Fibroblast of upper back skin (primary cell): ENCODE measurements around the gene CEMIP2.
"Not testable (repeated sequence)": the region's sequence is repeated elsewhere in the genome, so short reads cannot be mapped to it uniquely, and the experiment has no call there.

Experiments
- DNase-seq: peaks from one replicate; pipeline ENCODE4 v3.0.0-alpha.2; 2013

CEMIP2 gene

DNA sequence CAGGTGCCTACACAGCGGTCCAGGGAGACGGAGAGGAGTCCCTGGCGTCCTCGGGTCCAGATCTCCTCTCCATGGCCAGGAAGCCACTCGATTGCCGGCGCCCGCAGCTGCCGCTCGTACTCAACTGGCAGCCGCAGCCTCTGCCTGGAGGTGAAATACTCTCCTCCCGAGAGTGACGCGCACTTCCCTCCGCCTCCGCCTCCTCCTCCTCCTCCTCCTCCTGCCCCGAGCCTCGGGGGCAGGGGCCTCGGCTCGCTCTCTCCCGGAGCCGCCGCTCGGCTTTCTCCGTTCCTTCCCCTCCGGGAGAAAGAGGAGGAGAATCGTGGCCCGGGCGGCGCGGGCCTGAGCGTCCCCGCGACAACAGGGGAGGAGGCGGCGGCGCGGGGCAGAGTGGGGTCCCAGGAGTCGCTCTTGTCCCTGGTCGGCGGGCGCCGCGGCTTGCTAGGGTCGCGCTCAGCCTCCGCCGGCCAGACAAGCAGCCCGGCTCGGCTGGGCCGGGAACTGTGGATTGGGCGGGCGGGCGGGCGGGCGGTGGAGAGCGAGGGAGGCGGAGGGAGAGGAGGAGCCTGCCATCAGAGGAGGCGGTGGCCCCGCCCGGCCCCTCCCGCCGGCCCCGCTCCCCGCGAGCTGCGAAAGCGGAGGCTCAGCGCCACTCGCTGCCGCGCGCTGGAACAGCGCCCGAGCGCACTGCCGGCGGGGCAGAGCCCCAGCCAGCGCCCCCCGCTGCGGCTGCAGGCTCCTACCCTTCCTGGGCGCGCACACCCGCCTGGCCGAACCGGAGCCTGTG lies at the start of gene CEMIP2:
CEMIP2 (minus strand) TSS at position 126 of the 787 bp plus-strand sequence. CDS start 18,140 bp downstream, outside the sequence.
- peak; percentile 92 for DNase-seq

DNA sequence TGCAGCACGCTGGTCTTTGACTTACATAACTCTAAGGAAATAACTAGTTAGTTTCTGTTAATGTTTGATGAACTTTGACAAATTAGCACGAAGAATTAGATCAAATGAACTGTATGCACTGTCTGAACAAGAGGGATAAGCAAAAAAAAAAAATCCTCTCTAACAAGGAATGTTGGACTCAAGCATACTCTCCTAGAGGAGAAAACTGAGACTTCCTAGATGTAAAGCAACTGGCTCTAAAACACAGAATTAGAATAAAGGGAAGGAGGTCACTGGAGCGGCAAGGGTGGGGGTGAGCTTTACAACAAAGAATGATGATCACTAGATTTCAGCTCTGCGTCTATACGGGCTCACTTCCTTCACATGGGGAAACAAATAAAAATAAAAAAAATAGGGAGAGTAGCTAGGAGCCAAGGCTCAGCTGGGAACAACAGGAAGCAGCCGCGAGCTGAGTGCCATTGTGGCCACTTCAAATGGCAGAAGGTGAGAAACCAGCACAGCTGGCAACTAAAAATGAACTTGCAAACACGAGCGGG lies 48.7 kb upstream of the CEMIP2 start:
- no peak for DNase-seq

DNA sequence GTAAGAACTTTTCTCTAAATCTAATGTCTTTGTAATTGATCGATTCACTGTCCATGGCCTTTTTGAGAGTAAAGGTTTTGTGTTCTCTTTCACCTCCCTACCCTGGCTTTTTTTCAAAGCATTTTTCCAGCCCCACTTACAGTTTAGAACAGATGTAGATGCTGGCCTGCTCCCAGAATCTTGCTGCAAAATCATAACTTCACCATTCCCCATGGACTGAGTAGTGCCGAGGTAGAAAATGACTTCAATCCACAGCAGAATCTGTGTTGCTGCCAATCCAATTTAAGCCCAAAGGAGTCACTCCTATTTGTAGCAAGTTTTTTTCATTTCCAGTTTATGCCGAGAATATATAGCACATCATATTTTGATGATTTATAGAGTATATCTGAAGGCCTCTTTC lies 46.5 kb upstream of the CEMIP2 start:
- peak; percentile 87 for DNase-seq

DNA sequence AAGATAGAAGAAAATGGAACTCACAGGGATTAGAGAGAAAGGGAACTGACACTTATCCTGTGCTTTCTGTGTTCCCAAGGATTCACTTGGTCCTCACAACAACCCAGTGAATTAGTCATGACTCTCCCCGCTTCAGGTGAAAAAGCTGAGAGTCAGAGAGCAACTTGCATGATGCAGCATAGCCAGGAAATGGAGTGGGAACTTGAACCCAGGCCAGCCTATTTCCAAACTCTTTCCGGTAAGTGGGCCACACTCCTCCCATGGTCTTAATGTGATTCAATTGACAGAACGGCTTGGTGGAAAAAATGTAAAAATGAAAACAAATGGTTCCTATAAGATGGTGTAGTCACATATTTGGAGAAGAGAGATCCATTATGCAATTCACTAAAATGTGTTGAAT lies 45.9 kb upstream of the CEMIP2 start:
- peak; percentile 73 for DNase-seq

DNA sequence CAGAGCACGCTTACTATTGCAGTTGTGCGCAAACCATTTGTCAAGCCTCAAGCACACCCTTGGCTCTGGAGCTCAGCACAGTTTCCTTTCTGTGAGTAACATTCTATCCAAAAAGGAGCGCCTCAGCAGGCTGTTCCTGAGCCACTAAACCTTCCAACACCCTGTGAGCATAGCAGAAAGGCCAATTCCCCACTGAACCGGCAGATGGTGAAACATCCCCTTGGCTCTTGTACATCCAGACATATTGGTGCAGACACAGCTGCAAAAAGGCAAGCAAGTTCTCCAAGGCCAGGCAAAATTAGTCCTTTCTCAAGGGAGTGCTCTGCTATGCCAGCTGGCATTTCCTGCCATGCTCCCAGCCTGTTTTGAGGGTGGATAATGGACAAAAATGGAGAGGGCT lies 44.1 kb upstream of the CEMIP2 start:
- peak; percentile 61 for DNase-seq

DNA sequence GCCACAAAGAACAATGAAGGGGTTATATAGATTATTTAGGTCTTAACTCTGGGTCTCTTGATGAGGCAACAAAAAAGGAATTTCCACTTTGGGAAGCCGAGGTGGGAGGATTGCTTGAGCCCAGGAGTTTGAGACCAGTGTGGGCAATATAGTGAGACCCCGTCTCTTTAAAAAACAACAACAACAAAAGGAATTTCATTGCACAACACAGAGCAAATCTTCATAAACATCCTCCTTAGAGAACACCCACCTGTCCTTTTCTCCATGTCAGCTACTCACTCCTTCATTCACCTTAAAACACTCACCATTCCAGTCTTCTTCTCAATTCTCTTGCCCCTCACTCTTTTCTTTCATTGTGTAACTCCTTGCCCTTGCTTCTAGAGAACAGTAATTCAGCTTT lies 39.8 kb upstream of the CEMIP2 start:
- no peak for DNase-seq

- DNase-seq, result peak; percentile 75
Observed at GRCh38 chr9:71806901-71807307, 38.6 kb upstream of the CEMIP2 start.

GRCh38 chr9:71805096-71805495 lies 36.8 kb upstream of the CEMIP2 start:
- DNase-seq, result not testable (repeated sequence)

GRCh38 chr9:71801826-71802225 lies 33.5 kb upstream of the CEMIP2 start:
- no peak for DNase-seq

DNA sequence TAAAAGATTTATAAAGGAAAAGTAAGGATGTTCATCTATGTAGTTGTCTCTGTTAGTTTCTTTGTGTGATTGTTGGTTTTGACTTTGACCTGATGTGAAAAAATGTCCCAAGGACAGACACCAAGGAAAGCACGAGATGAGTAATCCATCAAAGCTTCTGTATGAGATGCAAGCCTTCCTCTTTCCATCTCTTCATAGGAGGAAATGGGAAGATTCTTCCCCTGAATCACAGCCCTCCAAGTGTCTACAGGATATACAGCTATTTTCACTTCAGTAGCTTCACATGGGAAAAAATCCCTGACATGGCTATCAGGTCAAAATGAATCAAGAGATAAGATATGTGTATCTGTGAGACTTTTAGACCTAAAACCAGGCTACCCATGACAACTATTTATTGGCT lies 29.0 kb upstream of the CEMIP2 start:
- peak; percentile 13 for DNase-seq

GRCh38 chr9:71796100-71796767 lies 27.9 kb upstream of the CEMIP2 start:
- DNase-seq, result no peak

- DNase-seq, result no peak
Observed at GRCh38 chr9:71795097-71795813, 26.9 kb upstream of the CEMIP2 start.

DNA sequence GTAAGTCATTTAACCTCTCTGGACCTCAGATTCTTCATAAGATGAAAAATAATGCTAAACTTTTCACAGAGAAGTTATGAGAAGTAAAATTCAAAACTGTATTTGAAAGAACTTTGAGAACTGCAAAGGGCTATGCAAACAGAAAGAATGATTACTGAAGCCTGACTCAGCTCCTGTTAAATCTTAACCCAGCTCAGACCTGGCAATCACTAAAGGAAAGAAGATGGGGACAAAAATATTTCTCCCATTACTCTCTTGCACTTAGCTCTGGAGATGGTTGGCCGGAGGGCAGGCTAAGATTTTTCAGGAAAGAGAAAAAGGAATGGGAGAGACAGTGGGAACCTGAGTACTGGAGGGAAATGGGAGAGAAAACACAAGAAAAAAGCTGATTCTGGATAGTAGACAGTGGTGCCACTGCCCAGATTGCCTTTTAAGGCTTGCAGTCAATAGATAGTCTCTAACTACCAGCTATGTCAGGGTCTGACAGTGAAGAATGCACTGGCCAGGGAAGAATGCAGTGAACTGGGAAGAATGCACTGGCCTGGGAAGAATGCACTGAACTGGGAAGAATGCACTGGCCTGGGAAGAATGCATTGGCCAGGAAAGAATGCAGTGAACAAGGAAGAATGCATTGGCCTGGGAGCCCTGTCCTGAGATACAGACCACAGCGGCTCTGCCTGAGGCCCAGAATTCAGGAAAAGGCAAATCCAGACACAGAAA lies 25.2 kb upstream of the CEMIP2 start:
- DNase-seq, result peak; percentile 90

DNA sequence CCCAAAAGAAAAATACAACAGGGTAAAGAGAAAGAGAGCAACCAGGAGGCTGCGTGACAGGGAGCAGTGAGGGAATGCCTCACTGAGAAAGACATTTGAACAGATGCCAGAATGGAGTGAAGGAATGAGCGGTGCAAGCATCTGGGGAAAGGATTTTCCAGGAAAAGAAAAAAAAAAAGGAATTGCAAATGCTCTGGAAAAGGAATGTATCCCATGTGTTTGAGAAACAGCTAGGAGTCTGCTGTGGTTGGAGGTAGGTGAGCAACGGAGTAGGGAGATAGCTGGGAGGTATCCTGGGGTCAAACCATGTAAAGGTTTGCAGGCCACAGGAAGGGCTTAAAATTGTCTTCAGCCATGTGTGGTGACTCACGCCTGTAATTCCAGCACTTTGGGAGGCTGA lies 23.6 kb upstream of the CEMIP2 start:
- DNase-seq, result peak; percentile 91

DNA sequence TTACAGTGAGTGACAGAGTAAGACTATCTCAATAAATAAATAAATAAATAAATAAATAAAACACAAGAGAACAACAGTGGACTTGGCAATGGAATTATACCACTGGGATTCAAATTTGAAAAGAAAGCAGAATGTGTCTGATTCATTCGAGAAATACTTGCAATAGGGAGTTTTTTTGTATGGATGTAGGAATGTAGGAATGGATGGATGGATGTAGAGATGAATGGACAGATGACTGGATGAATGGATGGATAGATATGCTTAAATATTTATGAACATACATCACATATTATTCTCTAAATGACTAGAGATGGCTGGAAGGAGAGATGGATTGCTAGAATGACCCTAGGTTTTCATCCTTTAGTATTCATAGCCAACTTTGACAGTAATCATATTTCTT lies 22.0 kb upstream of the CEMIP2 start:
- peak; percentile 76 for DNase-seq

DNA sequence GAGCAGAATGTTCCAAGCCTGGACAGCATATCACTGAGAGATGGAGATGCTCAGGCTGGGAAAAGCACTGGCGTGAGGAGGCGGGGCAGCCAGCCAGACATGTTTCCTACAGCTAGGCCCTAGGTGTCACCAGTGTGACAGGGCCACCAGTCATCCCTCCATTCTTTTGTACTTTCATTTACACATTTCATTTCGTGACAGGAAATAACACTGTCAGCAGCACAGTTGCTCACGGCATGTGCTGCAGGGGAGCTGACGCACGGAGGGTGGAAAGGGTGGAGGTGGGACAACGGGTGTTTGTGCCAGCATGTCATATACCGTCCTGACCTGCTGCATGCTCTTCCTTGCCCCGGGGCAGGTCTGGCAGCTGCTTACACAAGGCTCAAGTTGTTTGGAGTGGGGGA lies 14.8 kb upstream of the CEMIP2 start:
- DNase-seq, result no peak

- DNase-seq, result no peak
Observed at GRCh38 chr9:71781391-71781790, 13.1 kb upstream of the CEMIP2 start.

DNA sequence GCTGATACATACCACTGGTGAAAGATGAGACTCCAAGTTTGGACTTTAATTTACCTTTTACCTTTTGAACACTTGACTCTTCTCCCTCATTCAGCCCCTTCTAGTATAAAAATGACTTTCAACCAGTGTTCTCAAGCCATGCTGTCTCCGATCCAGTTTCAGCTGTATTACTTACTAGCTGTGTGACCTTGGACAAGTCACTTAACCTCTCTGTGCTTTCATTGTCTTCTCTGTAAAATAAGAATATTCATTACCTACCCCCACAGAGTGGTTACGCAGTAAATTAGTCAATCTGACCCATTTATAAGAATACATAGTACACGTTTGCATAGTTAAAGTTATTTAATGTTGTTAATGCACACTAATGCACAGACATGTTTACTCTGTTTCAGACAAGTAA lies 12.6 kb upstream of the CEMIP2 start:
- no peak for DNase-seq

DNA sequence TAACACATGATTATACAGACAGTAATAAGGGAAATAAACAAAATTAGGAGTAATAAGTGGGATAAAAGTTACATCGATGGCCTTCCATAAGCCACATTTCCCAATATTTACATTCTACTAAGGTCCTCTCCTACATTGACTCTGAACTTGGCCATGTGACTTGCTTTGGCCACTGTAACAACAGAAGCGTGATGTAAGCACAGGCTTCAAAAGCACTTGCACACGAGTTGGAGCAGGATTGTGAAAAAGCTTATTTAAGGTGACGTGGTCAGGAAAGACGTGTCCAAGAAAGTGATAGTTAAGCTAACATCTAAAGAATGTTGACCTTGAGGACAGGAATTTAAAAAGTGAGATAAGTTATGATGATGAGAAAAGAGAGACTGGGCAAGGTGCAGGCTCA lies 9.8 kb upstream of the CEMIP2 start:
- DNase-seq, result no peak

GRCh38 chr9:71774920-71775319 lies 6.6 kb upstream of the CEMIP2 start:
- no peak for DNase-seq

DNA sequence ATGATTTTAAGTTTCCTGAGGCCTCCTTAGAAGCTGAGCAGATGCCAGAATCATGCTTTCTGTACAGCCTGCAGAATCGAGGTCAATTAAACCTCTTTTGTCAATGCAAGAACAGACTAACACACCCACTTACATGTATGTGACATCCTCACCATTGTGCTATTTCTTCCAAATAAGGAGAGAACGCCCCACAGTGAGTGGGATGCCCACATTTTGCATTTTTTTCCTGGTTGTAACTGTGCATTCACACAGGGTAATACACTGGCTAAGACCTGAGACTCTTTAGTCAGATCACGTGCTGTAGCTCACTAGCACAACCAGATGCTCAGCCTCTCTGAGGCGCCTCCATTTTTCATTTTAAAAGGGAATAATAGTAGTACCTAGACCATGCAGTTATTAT lies 4.4 kb upstream of the CEMIP2 start:
- DNase-seq, result no peak

GRCh38 chr9:71770170-71770569 lies 1.9 kb upstream of the CEMIP2 start:
- DNase-seq, result no peak
